AG04450 (cell line): ENCODE results near the gene SLC16A12. TPM values are rescaled to one million over a fixed set of nuclear protein-coding genes. Genes with fewer than 3 reads are reported as not detected.
A peak's percentile ranks its signal among the peaks of the same experiment; 100 is the strongest.

ENCODE experiments used
- CTCF ChIA-PET: fragments of 300-600, 350-600 bp; formaldehyde crosslinking; extraction: SDS; loops from one replicate; lab custom pipeline; 2022; ENCODE audit warnings: antibody characterized with exemption, inconsistent platforms; lab: Charles Lee
- POLR2A ChIA-PET: fragments of 350-600 bp; formaldehyde crosslinking; extraction: SDS; loops from one replicate; lab custom pipeline; 2021; ENCODE audit warnings: antibody characterized with exemption, inconsistent platforms; lab: Yijun Ruan, JAX
- DNase-seq: peaks from one replicate; pipeline ENCODE4 v3.0.0-alpha.2; 2011; ENCODE audit warnings: low read depth, low spot score
- H3K27ac ChIP-seq: one replicate; pipeline ENCODE4 v1.5.1; 2012; ENCODE audit warnings: low read depth, low read length, control low read depth
- H3K27me3 ChIP-seq: one replicate; pipeline ENCODE4 v1.6.0; 2012; ENCODE audit warnings: low read length; ENCODE audit not compliant: control insufficient read depth, insufficient read depth
- H3K4me3 ChIP-seq: 2 replicates; pipeline ENCODE4 v1.5.1; 2011; ENCODE audit warnings: mild to moderate bottlenecking, low read depth, low read length, control low read depth
- H3K9me3 ChIP-seq: 2 replicates; pipeline ENCODE4 v1.5.1; 2012; ENCODE audit warnings: low read length; ENCODE audit not compliant: control insufficient read depth, insufficient read depth
- polyA plus RNA-seq: library from polyadenylated mRNA; depleted of rRNA; stranded (reverse); fragments of >200 nt; gene quantifications from 2 replicates; pipeline ENCODE4 v1.2.3, GENCODE V29; 2011
- TF ChIP-seq, protein P1 (sequence below): IDR thresholded peaks from 2 replicates; pipeline ENCODE4 v1.5.1; 2011; ENCODE audit warnings: low read depth, low read length, control low read depth, inconsistent platforms

The SLC16A12 gene
- polyA plus RNA-seq, 1 experiment = 1.5 TPM

DNA sequence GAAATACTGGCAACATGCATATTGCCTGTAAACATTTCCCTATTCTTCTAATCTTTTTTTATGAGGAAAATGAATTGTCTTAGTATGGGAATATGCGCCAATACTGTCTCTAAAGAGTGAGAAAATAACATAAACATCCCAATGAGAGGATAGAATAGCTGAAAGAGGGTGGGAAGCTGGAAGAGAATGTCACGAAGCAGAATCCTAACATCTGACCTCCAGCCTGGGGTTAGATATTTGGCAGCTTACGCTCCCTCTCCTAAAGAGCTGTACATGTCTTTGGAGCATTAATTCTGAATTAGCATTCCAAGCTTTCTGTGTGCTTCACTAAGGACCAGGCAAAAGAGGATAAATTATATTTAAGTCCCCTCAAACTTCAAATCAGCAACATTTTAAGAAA lies 31.6 kb upstream of the SLC16A12 start:
- ChIA-PET POLR2A (no interaction called here), CTCF (interaction anchor here (1.2 kb wide), 1 partner anchor 101 kb away, joined by 5 read pairs; no protein-coding TSS in a partner anchor)

GRCh38 chr10:89566095-89566950 lies 30.9 kb upstream of the SLC16A12 start:
- Histone ChIP-seq H3K27ac (no peak overlapping the region), H3K9me3 (no peaks in the 10 kb centered on the region), H3K27me3 (no peaks in the 10 kb centered on the region), H3K4me3 (no peak overlapping the region)
- TF ChIP-seq, protein P1, sequence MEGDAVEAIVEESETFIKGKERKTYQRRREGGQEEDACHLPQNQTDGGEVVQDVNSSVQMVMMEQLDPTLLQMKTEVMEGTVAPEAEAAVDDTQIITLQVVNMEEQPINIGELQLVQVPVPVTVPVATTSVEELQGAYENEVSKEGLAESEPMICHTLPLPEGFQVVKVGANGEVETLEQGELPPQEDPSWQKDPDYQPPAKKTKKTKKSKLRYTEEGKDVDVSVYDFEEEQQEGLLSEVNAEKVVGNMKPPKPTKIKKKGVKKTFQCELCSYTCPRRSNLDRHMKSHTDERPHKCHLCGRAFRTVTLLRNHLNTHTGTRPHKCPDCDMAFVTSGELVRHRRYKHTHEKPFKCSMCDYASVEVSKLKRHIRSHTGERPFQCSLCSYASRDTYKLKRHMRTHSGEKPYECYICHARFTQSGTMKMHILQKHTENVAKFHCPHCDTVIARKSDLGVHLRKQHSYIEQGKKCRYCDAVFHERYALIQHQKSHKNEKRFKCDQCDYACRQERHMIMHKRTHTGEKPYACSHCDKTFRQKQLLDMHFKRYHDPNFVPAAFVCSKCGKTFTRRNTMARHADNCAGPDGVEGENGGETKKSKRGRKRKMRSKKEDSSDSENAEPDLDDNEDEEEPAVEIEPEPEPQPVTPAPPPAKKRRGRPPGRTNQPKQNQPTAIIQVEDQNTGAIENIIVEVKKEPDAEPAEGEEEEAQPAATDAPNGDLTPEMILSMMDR = no peak
- ChIA-PET POLR2A (no interaction called here), CTCF (interaction anchor here (2.1 kb wide), 1 partner anchor 140 kb away, joined by 16 read pairs; no protein-coding TSS in a partner anchor)
- DNase-seq = no peak

More for the DNA sequence above, 31.6 kb upstream of the SLC16A12 start:
- Histone ChIP-seq H3K4me3 (no peak overlapping the region), H3K27ac (no peak overlapping the region), H3K9me3 (no peaks in the 10 kb centered on the region), H3K27me3 (no peaks in the 10 kb centered on the region)
- no peak for DNase-seq
- TF ChIP-seq, protein P1 = no peak

- ChIA-PET CTCF (interaction anchor here (0.8 to 2.1 kb wide), 15 partner anchors 10 to 235 kb away, joined by 3 to 16 read pairs (median 6); partner anchors contain the start of gene KIF20B), POLR2A (no interaction called here)
- Histone ChIP-seq H3K27me3 (no peaks in the 10 kb centered on the region), H3K4me3 (no peak overlapping the region), H3K9me3 (no peaks in the 10 kb centered on the region), H3K27ac (no peak overlapping the region)
- TF ChIP-seq, protein P1 = no peak
- no peak for DNase-seq
Observed at GRCh38 chr10:89565180-89565579, 29.8 kb upstream of the SLC16A12 start.

- TF ChIP-seq, protein P1 = peak; percentile 68
- ChIA-PET POLR2A (no interaction called here), CTCF (interaction anchor here (0.8 to 2.3 kb wide), 12 partner anchors 11 to 137 kb away, joined by 3 to 20 read pairs (median 8); no protein-coding TSS in a partner anchor)
- Histone ChIP-seq H3K27ac (no peak overlapping the region), H3K9me3 (no peaks in the 10 kb centered on the region), H3K27me3 (no peaks in the 10 kb centered on the region), H3K4me3 (no peak overlapping the region)
- no peak for DNase-seq
Observed at GRCh38 chr10:89563861-89564478, 28.6 kb upstream of the SLC16A12 start.
